NCI-H1105 (cell line): ENCODE measurements around the gene PTPN7.
"Not testable (repeated sequence)": the region's sequence is repeated elsewhere in the genome, so short reads cannot be mapped to it uniquely, and the experiment has no call there.

ENCODE experiments used
- DNase-seq: peaks from one replicate; lab custom pipeline; 2025; lab: John Stamatoyannopoulos, UW

The PTPN7 gene

DNA sequence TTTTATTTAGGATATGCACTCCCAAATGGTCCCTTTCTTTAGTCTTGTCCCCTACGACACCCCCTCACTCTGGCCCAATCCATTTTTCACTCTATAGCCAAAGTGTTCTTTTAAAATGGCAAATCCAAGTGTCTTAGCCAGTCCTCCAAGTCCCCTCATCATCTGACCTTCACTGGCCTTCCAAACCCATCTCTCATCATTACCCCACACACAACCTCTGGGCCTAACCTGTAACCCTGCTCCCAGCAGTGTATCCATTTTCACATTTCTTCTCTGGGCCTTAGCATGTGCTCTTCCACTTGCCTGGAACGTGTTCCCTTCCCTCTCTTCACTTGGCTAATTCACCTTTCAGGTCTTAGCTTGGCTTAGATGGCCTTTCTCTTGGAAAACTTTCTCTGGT, 9.4 kb downstream of the PTPN7 start:
- no peak for DNase-seq

DNA sequence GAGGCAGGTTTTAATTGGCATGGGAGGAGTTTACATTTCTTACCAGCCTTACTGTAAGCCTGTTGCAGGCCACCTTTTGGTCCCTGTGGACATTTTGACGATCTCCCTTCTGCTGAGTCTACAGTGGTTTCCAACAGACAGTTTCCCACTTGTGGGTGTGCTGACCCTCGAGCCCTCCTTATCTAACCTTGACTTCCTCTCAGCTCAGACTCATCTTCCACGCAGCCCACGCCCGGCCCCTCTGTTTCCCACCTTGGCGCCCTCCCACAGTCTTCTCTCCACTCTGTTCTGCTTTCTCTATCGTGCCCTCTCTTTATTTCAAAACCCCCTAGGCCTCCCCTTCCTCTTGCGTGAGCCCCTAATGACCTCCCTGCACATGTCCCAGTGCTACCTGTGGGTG, 9.8 kb downstream of the PTPN7 start:
- DNase-seq, result no peak

- no peak for DNase-seq
Measured at GRCh38 chr1:202150187-202150586, 10.2 kb downstream of the PTPN7 start.

DNA sequence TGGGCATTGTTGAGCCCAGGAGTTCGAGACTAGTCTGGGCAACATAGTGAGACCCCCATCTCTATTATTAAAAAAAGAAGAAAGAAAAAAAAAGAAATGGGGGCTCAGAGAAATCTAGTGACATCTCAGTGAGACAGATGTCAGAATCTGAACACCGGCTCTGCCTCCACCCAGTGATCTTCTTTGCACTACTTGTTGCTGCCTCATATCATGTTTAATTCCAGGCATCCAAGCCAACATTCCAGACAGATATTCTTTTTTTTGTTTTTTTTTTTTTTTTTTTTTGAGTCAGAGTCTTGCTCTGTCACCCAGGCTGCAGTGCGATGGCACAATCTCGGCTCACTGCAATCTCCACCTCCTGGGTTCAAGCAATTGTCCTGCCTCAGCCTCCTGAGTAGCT, 10.8 kb downstream of the PTPN7 start:
- DNase-seq, result no peak

DNA sequence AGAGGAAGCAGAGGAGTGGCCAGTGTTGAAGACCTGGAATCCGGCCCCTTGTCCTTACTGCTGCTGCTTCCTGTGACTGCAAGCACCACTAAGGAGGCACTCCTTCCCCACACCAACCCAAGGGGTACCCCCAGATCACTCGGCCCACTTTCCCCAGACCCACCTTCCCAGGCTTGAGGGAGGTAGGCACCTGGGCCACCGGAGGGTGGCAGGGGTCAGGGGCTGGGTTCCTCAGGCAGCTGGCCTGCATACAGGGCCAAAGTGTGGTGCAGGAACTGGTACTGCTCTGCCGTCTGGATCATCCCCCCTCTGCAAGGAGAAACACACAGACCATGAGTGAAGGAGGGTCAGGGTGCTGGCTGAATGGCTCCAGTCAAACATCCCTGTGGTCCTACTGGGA, 12.0 kb downstream of the PTPN7 start:
- DNase-seq, result no peak

DNA sequence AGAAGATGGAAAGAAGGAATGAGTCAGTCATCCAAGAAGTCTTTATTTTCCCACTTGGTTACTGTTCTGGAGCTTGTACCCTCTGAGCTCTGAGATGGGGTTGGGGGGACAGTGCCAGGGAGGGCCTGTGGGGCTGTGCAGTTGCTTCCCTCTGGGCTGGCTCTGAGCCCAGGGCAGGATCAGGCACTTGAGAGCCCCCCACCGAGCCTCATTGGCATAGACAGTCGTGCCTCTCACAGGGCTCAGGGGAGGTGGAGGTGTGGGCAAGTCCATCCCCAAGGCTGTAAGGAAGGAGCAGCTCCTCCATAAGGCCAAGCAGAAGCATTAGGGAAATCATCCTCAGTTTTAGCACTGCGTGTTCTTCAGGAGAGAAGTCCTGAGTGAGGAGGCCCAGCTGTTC, 13.4 kb downstream of the PTPN7 start:
- DNase-seq, result no peak

GRCh38 chr1:202146279-202146678, 14.1 kb downstream of the PTPN7 start:
- DNase-seq, result no peak

- DNase-seq, result not testable (repeated sequence)
Measured at GRCh38 chr1:202145744-202146140, 14.7 kb downstream of the PTPN7 start.

DNA sequence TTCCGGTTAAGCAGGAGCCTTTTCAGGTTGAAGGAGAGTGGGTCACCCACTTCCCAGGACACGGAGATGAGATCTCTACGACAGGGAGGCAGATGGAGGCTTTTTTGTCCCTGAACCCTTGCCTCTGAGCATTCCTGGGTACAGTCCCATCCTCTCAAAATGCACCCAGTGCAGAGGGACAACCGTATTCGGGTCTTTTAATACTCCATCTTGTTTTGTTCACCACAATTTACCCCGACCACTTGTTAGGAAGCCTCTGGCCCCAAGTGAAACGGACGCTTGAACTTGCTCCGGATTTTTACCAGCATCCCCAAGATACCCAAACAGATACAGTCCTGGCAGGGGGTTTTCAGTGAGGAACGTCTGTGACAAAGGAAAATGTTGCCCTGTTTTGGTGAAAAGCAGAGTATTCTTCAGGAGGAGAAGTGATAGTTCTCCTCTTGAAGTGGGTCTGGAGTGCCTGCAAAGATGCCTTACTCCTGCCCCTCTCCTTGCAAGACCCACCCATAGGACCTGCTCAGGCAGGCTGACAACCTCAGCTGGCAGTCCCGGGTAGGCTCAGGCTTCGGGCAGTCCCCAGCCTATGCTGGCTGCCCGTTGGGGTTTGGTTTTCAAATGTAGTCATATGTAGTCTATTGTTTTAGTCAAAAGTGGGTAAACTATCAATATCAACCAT, 15.2 kb downstream of the PTPN7 start:
- DNase-seq, result no peak

DNA sequence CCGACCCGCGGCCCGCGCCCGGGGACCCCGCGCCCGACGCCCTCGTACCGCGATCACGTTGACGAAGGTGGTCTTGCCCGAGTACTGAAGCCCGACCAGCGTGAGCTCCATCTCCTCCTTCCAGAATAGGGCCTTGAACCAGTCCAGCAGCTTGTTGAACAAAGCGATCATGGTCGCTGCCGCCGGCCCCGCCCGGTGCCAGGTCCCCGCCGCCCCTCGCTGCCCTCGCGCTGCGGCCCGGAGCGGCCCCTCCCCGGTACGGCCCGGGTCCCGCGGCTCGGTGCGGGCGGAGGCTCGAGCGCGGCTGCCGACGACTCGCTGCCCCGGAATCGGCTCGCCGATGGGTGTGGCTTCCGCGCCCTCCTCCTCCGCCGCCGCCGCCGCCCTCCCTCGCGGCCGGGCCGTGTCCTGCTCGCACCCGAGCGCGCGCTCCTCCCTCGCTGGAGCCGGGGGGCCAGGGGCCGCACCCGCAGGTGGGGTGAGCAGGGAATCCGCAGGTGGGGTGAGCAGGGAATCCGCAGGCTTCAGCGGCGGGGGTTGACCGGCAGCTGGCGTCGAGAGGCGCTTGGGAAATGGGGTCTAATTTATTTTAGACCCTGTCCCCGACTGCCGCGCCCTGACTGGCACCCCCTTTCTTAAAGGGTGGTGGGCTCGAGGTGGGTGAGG, 15.9 kb downstream of the PTPN7 start, which contains the start of gene ARL8A:
Gene ARL8A (minus strand): TSS at position 336 of the 666 bp plus-strand sequence. CDS start 165 bp downstream, at position 171.
- peak; percentile 54 for DNase-seq

GRCh38 chr1:202143768-202144401, 16.5 kb downstream of the PTPN7 start:
- DNase-seq, result peak; percentile 39

- no peak for DNase-seq
Measured at GRCh38 chr1:202143011-202143767, 17.2 kb downstream of the PTPN7 start.

DNA sequence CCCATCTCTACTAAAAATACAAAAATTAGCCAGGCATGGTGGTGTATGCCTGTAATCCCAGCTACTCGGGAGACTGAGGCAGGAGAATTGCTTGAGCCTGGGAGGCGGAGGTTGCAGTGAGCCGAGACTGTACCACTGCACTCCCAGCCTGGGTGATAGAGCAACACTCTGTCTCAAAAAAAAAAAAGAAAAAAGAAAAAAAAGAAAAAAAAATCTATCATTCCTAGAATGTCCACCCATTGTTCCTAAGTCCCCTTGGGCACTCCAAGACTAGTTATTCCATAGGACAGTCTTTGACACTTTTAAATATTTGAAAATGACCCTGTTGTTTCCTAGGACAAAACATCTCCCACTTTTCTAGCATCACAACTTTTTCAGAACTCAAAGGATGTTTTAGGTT, 18.9 kb downstream of the PTPN7 start:
- not testable (repeated sequence) for DNase-seq

DNA sequence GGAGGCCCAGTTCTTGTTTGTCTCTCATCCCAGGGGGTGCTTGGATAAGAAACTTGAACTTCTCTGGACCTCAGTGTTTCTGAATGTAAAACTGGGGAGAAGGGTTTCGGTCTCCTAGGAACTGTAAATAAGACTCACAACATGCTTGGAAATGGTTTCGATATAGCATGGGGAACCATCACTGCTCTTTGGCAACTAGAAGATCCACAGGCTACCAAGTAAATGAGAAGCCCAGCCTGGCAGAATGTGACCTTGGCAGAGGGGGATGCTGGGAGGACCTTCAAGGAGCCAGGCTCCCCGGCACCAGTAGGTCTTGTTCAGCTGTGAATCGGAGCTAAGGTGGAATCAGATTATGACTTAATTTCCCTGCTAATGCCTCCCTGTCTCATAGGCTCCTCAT, 19.6 kb downstream of the PTPN7 start:
- no peak for DNase-seq

DNA sequence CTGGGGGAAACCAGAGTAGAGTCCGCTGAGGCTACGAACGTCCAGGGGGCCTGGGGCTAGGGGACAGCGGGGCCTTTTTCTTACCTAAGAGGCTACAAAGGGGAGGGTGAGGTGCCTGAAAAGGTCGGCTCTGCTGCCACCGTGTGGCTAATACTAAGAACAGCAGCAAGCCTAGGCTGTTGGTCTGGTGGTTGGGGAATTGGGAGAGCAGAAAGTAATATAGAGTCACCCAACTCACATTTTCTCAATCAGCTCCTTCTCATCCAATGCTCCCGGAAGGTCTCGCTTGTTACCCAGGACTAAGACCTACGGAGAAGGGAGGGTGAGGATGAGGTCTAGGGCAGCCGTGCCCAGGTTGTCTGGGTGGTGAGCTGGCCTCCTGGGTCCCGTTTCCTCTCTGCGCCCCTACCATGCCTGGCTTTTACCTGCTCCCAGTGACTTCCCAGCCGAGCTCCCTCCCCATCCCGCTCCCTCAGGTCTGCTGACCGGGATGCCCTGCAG, 25.1 kb downstream of the PTPN7 start:
- peak; percentile 69 for DNase-seq

DNA sequence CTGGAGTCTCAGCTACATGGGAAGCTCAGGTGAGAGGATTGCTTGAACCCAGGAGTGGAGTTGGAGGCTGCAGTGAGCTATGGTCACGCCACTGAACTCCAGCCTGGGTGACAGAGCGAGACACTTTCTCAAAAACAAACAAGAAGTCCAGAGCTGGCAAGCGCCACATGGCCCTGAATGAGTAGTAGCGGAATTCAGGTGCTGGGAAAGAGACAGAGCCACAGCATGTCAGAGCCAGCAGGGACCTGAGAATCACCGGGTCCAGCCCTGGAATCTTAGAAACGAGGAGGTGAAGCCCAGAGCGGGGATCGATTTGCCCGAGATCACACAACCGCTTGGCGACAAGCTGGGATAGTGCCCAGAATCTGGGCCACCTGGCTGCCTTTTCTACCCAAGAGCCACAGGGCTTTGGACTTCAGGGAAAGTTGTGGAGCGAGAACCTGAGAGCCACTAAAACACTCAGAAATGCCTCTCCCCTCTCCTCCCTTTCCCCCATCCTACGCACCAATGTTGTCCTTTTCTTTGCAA, 25.7 kb downstream of the PTPN7 start:
- DNase-seq, result no peak

GRCh38 chr1:202133989-202134388, 26.4 kb downstream of the PTPN7 start:
- DNase-seq, result no peak

DNA sequence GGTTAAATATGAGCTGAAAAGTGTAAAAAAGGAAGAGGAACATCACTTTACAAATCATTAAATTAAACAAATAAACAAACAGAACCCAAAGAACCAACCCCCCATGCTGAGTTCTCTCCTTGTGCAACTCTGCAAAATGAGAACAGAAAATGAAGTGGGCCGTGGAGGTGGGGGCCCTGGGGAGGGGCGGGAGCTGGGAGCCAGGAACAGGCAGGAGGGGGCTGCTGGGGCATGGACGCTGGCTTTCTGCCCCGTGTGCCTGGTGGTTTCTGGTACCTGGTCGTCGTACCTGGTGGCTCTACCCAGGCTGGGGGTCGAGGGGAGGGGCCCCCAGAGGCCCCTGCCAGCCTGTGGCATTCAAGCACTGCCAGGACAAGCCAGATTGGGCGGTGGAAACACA, 26.9 kb downstream of the PTPN7 start:
- no peak for DNase-seq

DNA sequence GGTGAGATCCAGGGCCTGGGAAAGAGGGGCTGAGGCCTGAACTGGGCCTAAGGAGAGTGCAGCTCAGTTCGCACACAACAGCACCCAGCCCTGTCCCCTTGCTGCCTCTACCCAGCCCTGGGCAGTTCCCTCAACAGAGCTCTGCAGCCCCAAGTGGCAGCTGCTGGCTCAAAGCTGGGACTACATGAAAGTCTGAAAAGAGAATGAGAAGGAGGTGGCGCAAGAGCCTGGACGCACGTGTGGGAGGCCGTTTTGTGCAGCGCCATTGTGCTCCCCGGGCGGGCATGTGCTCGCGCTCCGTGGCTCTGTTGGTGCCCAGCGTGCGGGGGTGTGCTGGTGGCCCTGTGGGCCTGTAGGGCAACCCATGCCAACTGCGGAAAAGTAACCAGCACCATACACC, 27.4 kb downstream of the PTPN7 start:
- no peak for DNase-seq

GRCh38 chr1:202131956-202132821, 28.2 kb downstream of the PTPN7 start:
- no peak for DNase-seq
